Measurements from ENCODE around the gene BLTP2.
"Not testable (repeated sequence)": the region's sequence is repeated elsewhere in the genome, so short reads cannot be mapped to it uniquely, and the experiment has no call there.

The BLTP2 gene

GRCh38 chr17:28624148-28624547 lies 20.8 kb downstream of the BLTP2 start:
- H3K27ac Mint-ChIP-seq, result no peak overlapping the region
- H3K9me3 Mint-ChIP-seq, result no peaks in the 10 kb centered on the region
- H3K27me3 Mint-ChIP-seq, result no peaks in the 10 kb centered on the region
- H3K4me1 Mint-ChIP-seq (ENCODE audit: low read depth), result peaks cover 7% of the 10 kb centered on the region
- peaks cover 84% of the 10 kb centered on the region for H3K36me3 Mint-ChIP-seq (ENCODE audit: low read depth)
- no peak overlapping the region for H3K4me3 Mint-ChIP-seq

GRCh38 chr17:28623696-28624095 lies 21.3 kb downstream of the BLTP2 start:
- Mint-ChIP-seq H3K27me3 (no peaks in the 10 kb centered on the region), H3K4me1 (ENCODE audit: low read depth) (peaks cover 7% of the 10 kb centered on the region), H3K27ac (no peak overlapping the region), H3K9me3 (no peaks in the 10 kb centered on the region), H3K36me3 (ENCODE audit: low read depth) (peaks cover 89% of the 10 kb centered on the region), H3K4me3 (no peak overlapping the region)

DNA sequence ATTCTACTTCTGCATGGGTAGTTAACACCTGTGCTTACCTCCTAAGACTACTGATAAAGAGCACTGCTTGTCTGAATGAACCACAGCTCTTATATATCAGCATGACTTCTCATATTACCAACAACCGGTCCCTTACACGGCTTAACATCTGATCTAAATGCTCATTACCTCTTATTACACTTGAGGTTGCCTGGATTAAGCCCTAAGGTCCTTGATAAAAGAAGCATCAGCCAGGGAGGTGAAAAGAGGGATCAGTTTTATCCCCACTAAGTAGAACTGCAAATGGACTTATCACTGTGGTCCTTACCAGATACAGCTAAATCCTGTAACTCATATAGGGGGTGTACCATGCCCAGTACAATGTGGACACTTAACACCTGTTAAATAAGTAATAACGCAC lies 22.8 kb downstream of the BLTP2 start:
- no peak overlapping the region for H3K27ac Mint-ChIP-seq
- no peaks in the 10 kb centered on the region for H3K27me3 Mint-ChIP-seq
- no peak overlapping the region for H3K4me3 Mint-ChIP-seq
- H3K9me3 Mint-ChIP-seq, result no peaks in the 10 kb centered on the region
- H3K4me1 Mint-ChIP-seq (ENCODE audit: low read depth), result peaks cover 3% of the 10 kb centered on the region
- peaks cover 87% of the 10 kb centered on the region for H3K36me3 Mint-ChIP-seq (ENCODE audit: low read depth)

DNA sequence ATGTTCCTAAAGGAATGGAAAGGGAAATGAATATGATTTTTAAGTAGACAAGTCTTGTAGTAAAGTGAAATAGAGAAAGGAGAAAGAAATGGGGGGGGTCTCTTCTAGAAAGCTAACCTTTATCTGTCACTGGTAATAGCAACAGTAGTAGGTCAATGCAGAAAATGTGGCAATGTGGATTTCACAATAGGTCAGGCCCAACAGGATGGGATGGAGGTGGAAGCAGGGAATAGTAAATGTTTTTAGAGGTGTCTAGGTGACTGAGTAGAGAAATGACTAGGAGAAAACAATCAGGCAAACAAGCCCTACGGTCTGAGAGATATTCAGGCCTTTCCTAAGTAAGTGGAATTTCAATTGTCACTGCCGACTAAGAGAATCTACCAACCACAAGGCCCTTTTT lies 24.9 kb downstream of the BLTP2 start:
- no peaks in the 10 kb centered on the region for H3K4me1 Mint-ChIP-seq (ENCODE audit: low read depth)
- no peak overlapping the region for H3K27ac Mint-ChIP-seq
- peaks cover 87% of the 10 kb centered on the region for H3K36me3 Mint-ChIP-seq (ENCODE audit: low read depth)
- H3K9me3 Mint-ChIP-seq, result no peaks in the 10 kb centered on the region
- no peaks in the 10 kb centered on the region for H3K27me3 Mint-ChIP-seq
- H3K4me3 Mint-ChIP-seq, result no peak overlapping the region

GRCh38 chr17:28618464-28618863 lies 26.5 kb downstream of the BLTP2 start:
- H3K27me3 Mint-ChIP-seq, result no peaks in the 10 kb centered on the region
- H3K36me3 Mint-ChIP-seq (ENCODE audit: low read depth), result peaks cover 84% of the 10 kb centered on the region
- H3K4me1 Mint-ChIP-seq (ENCODE audit: low read depth), result no peaks in the 10 kb centered on the region
- no peak overlapping the region for H3K27ac Mint-ChIP-seq
- H3K9me3 Mint-ChIP-seq, result no peaks in the 10 kb centered on the region
- no peak overlapping the region for H3K4me3 Mint-ChIP-seq

DNA sequence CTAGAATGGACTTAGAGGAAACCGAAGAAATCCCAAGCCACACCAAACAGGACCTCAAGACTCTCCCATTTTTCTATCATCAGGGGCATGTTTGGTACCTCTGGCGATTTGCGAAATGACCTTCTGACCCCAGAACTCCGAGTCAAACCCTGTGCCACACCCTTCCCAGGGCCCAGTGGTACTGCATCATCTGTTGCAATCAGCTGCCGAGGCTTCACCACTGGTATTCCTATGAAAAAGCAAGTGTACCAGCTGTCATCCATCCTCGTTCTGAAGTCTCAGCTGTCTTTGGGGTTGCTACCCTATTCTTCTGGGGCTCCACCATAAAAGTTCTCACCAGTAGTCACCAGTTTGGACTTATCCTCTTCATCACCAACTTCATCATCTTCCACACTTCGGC lies 28.7 kb downstream of the BLTP2 start:
- peaks cover 71% of the 10 kb centered on the region for H3K36me3 Mint-ChIP-seq (ENCODE audit: low read depth)

GRCh38 chr17:28615260-28615940 lies 29.6 kb downstream of the BLTP2 start:
- Mint-ChIP-seq H3K36me3 (ENCODE audit: low read depth) (peaks cover 68% of the 10 kb centered on the region), H3K27me3 (no peaks in the 10 kb centered on the region), H3K4me1 (ENCODE audit: low read depth) (no peaks in the 10 kb centered on the region), H3K4me3 (no peak overlapping the region), H3K9me3 (no peaks in the 10 kb centered on the region), H3K27ac (no peak overlapping the region)

More for the DNA sequence above, 28.7 kb downstream of the BLTP2 start:
- Mint-ChIP-seq H3K27ac (peak overlapping the region; percentile 8), H3K4me1 (ENCODE audit: low read depth) (no peaks in the 10 kb centered on the region), H3K27me3 (no peaks in the 10 kb centered on the region), H3K4me3 (no peak overlapping the region), H3K9me3 (no peaks in the 10 kb centered on the region)

DNA sequence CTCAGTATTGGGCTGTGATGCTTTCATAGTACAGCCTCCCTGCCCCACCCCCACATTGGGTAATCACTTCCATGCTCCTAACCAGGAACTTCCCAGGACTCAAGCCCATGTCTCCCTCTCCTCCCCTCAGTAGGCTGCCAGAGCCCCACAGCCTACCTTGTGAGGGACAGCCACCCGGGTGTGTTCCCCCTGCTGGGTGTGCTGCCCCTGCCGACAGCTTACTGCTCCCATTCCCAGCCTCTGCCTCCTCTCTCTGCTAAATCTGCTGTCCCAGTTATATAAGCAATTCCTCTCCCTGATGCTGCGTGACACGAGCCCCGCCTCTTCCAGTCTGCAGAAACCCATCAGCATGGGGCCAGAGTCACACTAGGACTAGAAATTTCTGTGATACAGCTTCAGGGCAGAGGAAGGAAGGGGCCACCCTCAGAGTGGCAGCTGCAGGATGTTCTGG lies 31.0 kb downstream of the BLTP2 start, which contains the start of gene RSKR:
RSKR (minus strand) TSS at position 255 of the 451 bp plus-strand sequence; CDS start at position 231, 24 bp downstream.
- H3K4me1 Mint-ChIP-seq (ENCODE audit: low read depth), result no peaks in the 10 kb centered on the region
- H3K27me3 Mint-ChIP-seq, result no peaks in the 10 kb centered on the region
- no peak within 1 kb of the TSS for H3K4me3 Mint-ChIP-seq
- H3K27ac Mint-ChIP-seq, result peak within 1 kb of the TSS; percentile 18
- peaks cover 64% of the 10 kb centered on the region for H3K36me3 Mint-ChIP-seq (ENCODE audit: low read depth)
- H3K9me3 Mint-ChIP-seq, result no peaks in the 10 kb centered on the region

- Mint-ChIP-seq H3K36me3 (ENCODE audit: low read depth) (peaks cover 63% of the 10 kb centered on the region), H3K4me3 (no peak overlapping the region), H3K27ac (peak overlapping the region; percentile 18), H3K4me1 (ENCODE audit: low read depth) (no peaks in the 10 kb centered on the region), H3K9me3 (no peaks in the 10 kb centered on the region), H3K27me3 (no peaks in the 10 kb centered on the region)
Measured at GRCh38 chr17:28612936-28613872, 31.8 kb downstream of the BLTP2 start.

- no peak overlapping the region for H3K27ac Mint-ChIP-seq
Measured at GRCh38 chr17:28612531-28612930, 32.4 kb downstream of the BLTP2 start.

DNA sequence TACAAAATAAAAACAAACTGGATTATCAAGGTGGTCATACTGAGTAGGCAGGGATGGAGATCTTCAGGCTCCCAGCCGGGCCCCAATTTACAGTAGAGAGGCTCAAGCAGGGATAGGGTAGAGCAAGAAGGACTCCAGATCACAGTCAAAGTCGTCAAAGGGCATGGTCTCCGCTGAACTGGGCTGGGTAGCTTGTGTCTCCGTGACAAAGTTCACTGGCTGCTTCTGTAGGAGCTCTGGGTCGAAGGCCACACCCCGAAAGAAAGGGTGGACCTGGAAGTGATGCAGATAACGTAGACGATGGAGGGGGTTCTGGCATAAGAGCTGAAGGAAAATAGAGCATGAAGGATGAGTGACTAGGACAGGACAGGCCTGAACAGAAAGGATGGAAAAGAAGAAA lies 34.6 kb downstream of the BLTP2 start:
- Mint-ChIP-seq H3K9me3 (no peaks in the 10 kb centered on the region), H3K27ac (no peak overlapping the region), H3K4me1 (ENCODE audit: low read depth) (no peaks in the 10 kb centered on the region), H3K4me3 (no peak overlapping the region), H3K27me3 (no peaks in the 10 kb centered on the region), H3K36me3 (ENCODE audit: low read depth) (peaks cover 57% of the 10 kb centered on the region)

More at GRCh38 chr17:28612531-28612930, 32.4 kb downstream of the BLTP2 start:
- Mint-ChIP-seq H3K36me3 (ENCODE audit: low read depth) (peaks cover 67% of the 10 kb centered on the region), H3K4me3 (no peak overlapping the region), H3K4me1 (ENCODE audit: low read depth) (no peaks in the 10 kb centered on the region), H3K9me3 (no peaks in the 10 kb centered on the region), H3K27me3 (no peaks in the 10 kb centered on the region)

DNA sequence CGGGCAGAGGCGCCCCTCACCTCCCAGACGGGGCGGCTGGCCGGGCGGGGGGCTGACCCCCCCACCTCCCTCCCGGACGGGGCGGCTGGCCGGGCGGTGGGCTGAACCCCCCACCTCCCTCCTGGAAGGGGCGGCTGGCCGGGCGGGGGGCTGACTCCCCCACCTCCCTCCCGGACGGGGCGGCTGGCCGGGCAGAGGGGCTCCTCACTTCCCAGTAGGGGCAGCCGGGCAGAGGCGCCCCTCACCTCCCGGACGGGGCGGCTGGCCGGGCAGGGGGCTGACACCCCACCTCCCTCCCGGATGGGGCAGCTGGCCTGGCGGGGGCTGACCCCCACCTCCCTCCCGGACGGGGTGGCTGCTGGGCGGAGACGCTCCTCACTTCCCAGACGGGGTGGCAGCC lies 40.9 kb downstream of the BLTP2 start:
- not testable (repeated sequence) for H3K9me3 Mint-ChIP-seq, H3K27ac Mint-ChIP-seq, H3K27me3 Mint-ChIP-seq, H3K4me3 Mint-ChIP-seq
- H3K36me3 Mint-ChIP-seq (ENCODE audit: low read depth), result peaks cover 22% of the 10 kb centered on the region
- peaks cover 11% of the 10 kb centered on the region for H3K4me1 Mint-ChIP-seq (ENCODE audit: low read depth)

- peak overlapping the region; percentile 91 for H3K4me3 Mint-ChIP-seq
- H3K4me1 Mint-ChIP-seq (ENCODE audit: low read depth), result peaks cover 26% of the 10 kb centered on the region
- H3K36me3 Mint-ChIP-seq (ENCODE audit: low read depth), result peaks cover 12% of the 10 kb centered on the region
- no peaks in the 10 kb centered on the region for H3K9me3 Mint-ChIP-seq
- H3K27me3 Mint-ChIP-seq, result no peaks in the 10 kb centered on the region
- peak overlapping the region; percentile 93 for H3K27ac Mint-ChIP-seq
Measured at GRCh38 chr17:28599311-28600184, 45.4 kb downstream of the BLTP2 start.

GRCh38 chr17:28598799-28599310 lies 46.1 kb downstream of the BLTP2 start, which contains the start of gene SPAG5:
SPAG5 (minus strand) TSS chr17:28599025; CDS start chr17:28598946, 79 bp downstream.
- peaks cover 12% of the 10 kb centered on the region for H3K36me3 Mint-ChIP-seq (ENCODE audit: low read depth)

More at GRCh38 chr17:28598799-28599310, 46.1 kb downstream of the BLTP2 start, which contains the start of gene SPAG5:
- Mint-ChIP-seq H3K27me3 (no peaks in the 10 kb centered on the region), H3K9me3 (no peaks in the 10 kb centered on the region), H3K4me1 (ENCODE audit: low read depth) (peaks cover 26% of the 10 kb centered on the region), H3K27ac (peak within 1 kb of the TSS; percentile 93), H3K4me3 (peak within 1 kb of the TSS; percentile 91)
